Effector CD8-positive, alpha-beta T cell (primary cell): Measurements from ENCODE around the gene ATP2C1.
A peak's percentile ranks its signal among the peaks of the same experiment; 100 is the strongest.

Experiments
- DNase-seq: peaks from one replicate; lab custom pipeline; 2025; lab: John Stamatoyannopoulos, UW

Gene ATP2C1

GRCh38 chr3:130894130-130894985, 474 bp downstream of the ATP2C1 start:
- DNase-seq: peak; percentile 35

- DNase-seq: no peak
These were observed 1.0 kb downstream of the ATP2C1 start for GRCh38 chr3:130894986-130895280.

- DNase-seq: no peak
These were observed 2.0 kb downstream of the ATP2C1 start for GRCh38 chr3:130895690-130896488.

GRCh38 chr3:130897316-130897715, 3.4 kb downstream of the ATP2C1 start:
- no peak for DNase-seq

- no peak for DNase-seq
These were observed 7.1 kb downstream of the ATP2C1 start for GRCh38 chr3:130900959-130901358.

- no peak for DNase-seq
These were observed 7.8 kb downstream of the ATP2C1 start for GRCh38 chr3:130901463-130902204.

GRCh38 chr3:130903412-130903908, 9.6 kb downstream of the ATP2C1 start:
- DNase-seq: no peak

- DNase-seq: no peak
These were observed 10.6 kb downstream of the ATP2C1 start for GRCh38 chr3:130904491-130904890.

GRCh38 chr3:130905551-130905950, 11.7 kb downstream of the ATP2C1 start:
- no peak for DNase-seq

- no peak for DNase-seq
These were observed 12.6 kb downstream of the ATP2C1 start for GRCh38 chr3:130906374-130906995.

GRCh38 chr3:130907500-130907899, 13.6 kb downstream of the ATP2C1 start:
- DNase-seq: no peak

GRCh38 chr3:130907966-130908365, 14.1 kb downstream of the ATP2C1 start:
- DNase-seq: no peak

- DNase-seq: no peak
These were observed 21.8 kb downstream of the ATP2C1 start for GRCh38 chr3:130915567-130916292.

GRCh38 chr3:130916507-130917167, 22.8 kb downstream of the ATP2C1 start:
- no peak for DNase-seq

- DNase-seq: no peak
These were observed 24.4 kb downstream of the ATP2C1 start for GRCh38 chr3:130918328-130918727.

- DNase-seq: no peak
These were observed 31.7 kb downstream of the ATP2C1 start for GRCh38 chr3:130925628-130926027.

GRCh38 chr3:130926504-130926903, 32.6 kb downstream of the ATP2C1 start:
- DNase-seq: no peak

- no peak for DNase-seq
These were observed 35.9 kb downstream of the ATP2C1 start for GRCh38 chr3:130929804-130930203.

- no peak for DNase-seq
These were observed 39.1 kb downstream of the ATP2C1 start for GRCh38 chr3:130932979-130933378.

- DNase-seq: no peak
These were observed 40.0 kb downstream of the ATP2C1 start for GRCh38 chr3:130933801-130934345.
